ENCODE results near the gene DMWD.

- TF ChIP-seq EZH2 (IDR thresholded peaks at IDR 0.05; ENCODE audit: borderline replicate concordance, low read depth, low read length, poor library complexity, severe bottlenecking) (no peak), CTCF (conservative IDR thresholded peaks at IDR 0.05; ENCODE audit: low read depth, low read length) (no peak)
Measured at GRCh38 chr19:45752639-45753038, 40.0 kb downstream of the DMWD start.

Data from A673 (cell line).